GM19372 (cell line): ENCODE results near the gene CHCHD4.

Experiments used
- ATAC-seq: cut with Tn5 transposase; IDR thresholded peaks from one replicate; pipeline ENCODE4 v1.9.1; 2021; ENCODE audit warnings: mild to moderate bottlenecking, low read depth, moderate library complexity; ENCODE audit not compliant: unreplicated experiment

Gene CHCHD4

DNA sequence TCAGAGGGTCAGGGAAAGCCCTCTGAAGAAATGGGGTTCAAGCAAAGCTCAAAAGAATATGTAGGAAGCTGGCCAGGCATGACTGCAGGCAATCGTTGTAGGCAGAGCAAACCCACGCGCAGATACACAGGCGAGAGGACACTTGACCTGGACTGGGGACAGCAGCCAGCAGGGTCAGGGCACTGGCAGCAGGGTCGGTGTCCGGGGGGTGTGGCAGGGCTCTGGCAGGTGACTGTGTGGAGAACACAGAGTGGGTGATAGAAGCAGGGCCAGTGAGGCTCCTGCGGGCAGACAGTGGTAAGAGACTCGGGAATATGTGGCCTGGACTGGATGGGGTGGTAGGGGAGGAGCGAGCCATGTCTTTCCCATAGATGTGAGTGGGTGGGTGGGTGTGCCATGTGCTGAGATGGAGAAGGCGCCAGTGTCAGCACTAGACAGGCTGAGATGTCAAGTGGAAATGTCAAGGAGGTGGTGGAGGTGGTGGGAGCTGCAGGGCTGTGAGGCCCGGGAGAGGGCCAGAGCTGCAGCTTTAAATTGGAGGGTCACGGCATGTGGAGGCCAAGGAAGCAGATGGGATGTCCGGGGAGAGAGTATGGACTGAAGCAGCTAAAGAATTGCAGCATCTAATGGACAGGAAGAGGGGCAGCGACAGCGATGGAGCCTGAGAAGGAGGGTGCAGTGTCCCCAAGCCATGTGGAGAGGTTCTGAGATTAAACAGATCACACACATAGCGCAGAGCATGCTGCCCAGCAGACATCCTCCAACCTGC, 13.6 kb upstream of the CHCHD4 start:
- ATAC-seq, result no peak

GRCh38 chr3:14137445-14137844, 12.8 kb upstream of the CHCHD4 start:
- no peak for ATAC-seq

DNA sequence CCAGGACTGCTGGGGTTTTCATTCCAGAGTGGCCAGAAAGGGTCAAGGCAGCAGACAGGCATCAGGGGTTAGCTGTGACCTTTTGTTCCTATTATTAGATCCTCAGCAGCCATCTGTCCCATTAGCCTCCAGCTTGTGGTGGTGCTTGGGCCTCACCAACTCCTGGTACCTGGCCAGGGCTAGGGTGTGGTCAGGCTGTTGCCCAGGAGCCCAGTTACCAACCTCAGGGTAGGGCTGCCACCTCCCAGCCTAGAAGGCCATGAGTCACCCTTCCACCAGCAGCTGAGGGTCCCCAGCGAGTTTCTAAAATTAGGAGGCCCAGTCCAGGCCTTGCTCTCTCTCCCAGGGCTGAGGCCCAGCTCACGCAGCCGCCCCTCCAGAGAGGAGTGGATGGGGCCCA, 12.3 kb upstream of the CHCHD4 start:
- no peak for ATAC-seq

- no peak for ATAC-seq
Observed at GRCh38 chr3:14135581-14135980, 10.9 kb upstream of the CHCHD4 start.

DNA sequence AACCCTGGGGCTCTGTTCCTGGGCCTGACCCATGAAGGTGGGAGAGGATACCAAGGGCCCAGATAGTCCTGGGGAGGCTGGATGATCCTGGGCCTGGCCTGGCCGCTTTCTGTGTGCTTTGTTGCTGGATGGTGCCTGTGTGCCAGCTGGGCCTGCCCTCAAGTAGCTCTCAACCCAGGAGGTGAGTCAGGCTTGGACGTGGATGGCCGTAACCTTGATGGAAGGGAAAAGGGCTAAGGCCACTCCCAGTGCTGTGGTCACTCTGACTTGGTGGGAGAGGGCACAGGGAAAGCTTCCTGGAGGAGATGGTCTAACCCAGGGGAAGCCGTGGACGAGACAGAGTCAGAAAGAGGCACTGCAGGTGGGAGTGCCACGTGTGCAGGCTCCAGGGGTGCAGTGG, 9.6 kb upstream of the CHCHD4 start:
- ATAC-seq, result no peak

DNA sequence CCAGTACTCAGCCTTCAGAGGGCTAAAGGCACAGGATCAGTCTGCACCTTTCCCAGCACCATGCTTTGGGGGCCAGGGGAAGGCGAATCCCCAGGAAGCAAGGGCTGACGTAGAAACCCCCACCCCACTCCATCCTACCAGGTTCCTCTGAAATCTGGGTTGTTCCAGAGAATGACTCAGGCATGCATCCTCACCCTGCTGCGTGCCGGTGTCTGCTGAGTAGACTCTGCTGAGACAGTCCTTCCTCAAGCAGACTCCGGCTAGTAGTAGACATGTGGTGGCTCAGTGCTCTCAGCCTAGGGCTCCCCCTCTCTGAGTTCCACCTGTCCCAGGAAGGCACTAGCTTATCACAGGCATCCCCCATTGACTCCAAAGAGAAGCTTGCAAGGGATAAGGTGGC, 9.2 kb upstream of the CHCHD4 start:
- ATAC-seq, result no peak

- no peak for ATAC-seq
Observed at GRCh38 chr3:14133188-14133800, 8.6 kb upstream of the CHCHD4 start.

DNA sequence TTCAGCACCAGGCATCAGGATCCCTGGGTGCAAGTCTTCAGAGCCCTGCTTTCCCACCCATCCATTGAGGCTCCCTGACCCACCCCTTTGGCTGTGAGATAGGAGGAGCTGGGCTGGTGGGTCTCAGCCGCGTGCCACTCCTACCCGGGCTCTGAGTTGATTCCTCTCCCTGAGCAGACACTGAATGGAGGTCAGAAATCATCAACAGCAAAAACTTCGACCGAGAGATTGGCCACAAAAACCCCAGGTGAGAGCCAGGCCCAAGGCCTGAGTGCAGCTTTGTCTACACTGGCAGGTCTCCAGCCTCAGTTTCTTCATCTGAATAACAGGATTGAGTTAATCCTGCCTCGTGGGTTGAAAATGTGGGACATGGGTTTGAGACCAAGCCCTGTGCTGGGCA, 8.0 kb upstream of the CHCHD4 start:
- ATAC-seq, result no peak

- ATAC-seq, result no peak
Observed at GRCh38 chr3:14132120-14132519, 7.5 kb upstream of the CHCHD4 start.

DNA sequence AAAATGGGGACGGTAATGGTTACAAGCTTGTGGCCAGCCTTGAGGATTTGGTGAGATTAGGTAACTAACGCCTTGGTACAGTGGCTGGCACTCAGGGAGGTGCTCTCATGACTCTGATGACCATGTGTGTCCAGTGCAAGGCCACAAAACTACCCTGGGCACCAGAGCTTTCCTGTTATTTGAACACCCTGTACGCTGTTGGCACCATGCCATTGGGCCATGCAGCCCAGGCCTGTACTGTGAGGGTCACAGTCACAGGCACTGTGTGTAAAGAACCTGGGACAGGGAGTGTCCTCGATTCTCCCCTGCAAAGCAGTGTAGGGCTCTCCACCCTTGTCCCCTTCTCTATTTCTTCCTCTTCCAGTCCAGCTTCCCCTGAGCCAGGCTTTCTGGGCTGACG, 6.5 kb upstream of the CHCHD4 start:
- ATAC-seq, result no peak

DNA sequence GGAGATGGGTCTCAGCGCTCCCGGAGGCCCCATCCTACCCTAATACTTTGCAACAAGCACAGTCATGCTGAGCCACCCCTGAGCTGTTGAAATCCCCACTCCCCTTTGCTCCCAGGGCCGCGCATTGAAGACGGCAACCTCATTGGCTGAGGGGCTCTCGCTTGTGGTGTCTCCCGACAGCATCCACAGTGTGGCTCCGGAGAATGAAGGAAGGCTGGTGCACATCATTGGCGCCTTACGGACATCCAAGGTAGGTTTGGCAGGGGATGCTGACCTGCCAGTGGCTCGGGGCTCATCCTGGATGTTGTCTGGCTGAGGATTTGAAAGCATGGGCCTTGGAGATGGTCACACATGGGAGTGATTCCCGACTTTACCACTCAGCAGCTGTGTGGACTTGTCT, 6.0 kb upstream of the CHCHD4 start:
- ATAC-seq, result no peak

DNA sequence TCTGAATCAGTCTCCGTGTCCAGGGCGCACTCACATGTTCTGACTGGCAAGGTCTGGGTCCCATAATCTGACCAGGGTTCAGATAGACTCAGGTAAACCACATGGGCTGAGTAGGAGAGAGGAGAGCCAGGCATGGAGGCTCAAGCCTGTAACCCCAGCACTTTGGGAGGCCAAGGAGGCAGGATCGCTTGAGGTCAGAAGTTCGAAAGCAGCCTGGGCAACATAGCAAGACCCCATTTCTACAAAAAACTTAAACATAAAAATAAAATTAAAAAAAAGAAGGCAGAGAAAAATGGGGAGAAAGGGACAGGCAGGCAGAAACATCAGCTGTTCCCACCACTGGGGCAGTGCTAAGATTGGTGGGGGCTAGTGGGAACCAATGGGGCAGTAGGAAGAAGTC, 5.6 kb upstream of the CHCHD4 start:
- no peak for ATAC-seq

GRCh38 chr3:14129296-14129695, 4.6 kb upstream of the CHCHD4 start:
- no peak for ATAC-seq

- ATAC-seq, result no peak
Observed at GRCh38 chr3:14128724-14129123, 4.1 kb upstream of the CHCHD4 start.

- ATAC-seq, result no peak
Observed at GRCh38 chr3:14127516-14128161, 3.0 kb upstream of the CHCHD4 start.

DNA sequence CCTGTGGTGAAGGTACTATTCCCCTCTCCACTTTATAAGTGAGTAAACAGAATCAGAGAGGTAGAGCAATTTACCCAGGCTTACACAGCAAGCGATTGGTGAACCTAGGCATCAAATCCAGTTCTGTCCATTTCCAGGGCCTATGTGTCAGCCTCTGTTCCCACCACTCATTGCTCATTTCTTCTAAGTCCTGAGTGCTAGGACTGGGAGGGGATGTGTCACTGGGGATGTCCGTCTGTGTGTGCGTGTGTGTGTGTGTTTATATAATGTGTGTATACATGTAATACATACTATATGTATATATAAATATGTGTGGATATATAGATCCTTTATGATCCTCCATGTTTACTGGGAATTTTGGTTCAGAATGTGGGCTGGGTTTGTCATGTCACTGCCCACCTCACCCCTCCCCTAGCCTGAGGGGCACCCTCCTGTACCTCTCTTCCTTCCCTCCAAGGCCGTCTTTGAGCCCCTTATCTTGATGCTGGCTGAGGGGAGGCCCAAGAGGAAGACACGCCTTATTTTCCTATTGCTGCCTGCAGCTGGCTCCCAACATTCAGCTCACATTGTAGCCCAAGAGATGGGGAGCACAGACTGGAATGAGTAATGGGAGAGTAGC, 2.3 kb upstream of the CHCHD4 start:
- no peak for ATAC-seq

GRCh38 chr3:14126017-14126886, 1.6 kb upstream of the CHCHD4 start:
- no peak for ATAC-seq

- peak; percentile 27 for ATAC-seq
Observed at GRCh38 chr3:14125193-14126016, 735 bp upstream of the CHCHD4 start.

GRCh38 chr3:14124223-14124614, 451 bp downstream of the CHCHD4 start:
- ATAC-seq, result peak; percentile 34
